GM12875 (cell line): Measurements from ENCODE around the gene LTBR.

Source experiments
- H3K4me3 ChIP-seq: one replicate; pipeline ENCODE4 v1.5.1; 2011; ENCODE audit warnings: low read depth, low read length, control low read depth
- TF ChIP-seq, protein P1 (sequence below): IDR thresholded peaks from 2 replicates; pipeline ENCODE4 v1.5.1; 2011; ENCODE audit warnings: low read depth, mild to moderate bottlenecking, control low read depth, inconsistent platforms, low read length, moderate library complexity, borderline replicate concordance; ENCODE audit not compliant: insufficient read depth

Gene LTBR

DNA sequence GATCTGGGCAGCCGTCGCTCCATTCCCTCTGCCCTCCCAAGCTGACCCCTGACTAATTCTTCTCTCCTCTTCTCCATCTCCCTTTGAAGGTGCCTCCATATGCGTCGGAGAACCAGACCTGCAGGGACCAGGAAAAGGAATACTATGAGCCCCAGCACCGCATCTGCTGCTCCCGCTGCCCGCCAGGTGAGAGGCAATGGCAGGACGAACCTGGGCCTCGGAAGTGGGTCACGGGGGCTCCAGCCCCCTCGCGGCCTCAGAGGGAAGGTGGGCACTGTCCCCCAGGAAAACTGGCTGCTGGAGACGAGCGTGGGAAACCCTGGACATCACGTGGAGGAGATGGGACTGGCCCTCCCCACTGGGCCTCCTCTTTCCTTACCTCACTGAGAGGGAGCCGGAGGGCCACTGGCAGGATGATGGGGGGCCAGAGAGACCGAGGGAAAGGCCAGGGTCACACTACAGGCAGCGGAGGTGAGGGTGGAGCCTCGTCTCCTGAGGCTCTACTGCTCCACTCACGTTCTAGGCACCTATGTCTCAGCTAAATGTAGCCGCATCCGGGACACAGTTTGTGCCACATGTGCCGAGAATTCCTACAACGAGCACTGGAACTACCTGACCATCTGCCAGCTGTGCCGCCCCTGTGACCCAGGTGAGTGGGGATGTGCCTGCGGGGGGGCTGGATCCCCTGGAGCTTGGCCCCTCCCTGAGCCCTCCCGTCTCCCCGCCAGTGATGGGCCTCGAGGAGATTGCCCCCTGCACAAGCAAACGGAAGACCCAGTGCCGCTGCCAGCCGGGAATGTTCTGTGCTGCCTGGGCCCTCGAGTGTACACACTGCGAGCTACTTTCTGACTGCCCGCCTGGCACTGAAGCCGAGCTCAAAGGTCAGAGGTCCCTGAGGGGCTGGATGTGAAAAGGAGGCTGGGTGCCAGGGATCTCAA lies 806 bp downstream of the LTBR start:
- TF ChIP-seq, protein P1, sequence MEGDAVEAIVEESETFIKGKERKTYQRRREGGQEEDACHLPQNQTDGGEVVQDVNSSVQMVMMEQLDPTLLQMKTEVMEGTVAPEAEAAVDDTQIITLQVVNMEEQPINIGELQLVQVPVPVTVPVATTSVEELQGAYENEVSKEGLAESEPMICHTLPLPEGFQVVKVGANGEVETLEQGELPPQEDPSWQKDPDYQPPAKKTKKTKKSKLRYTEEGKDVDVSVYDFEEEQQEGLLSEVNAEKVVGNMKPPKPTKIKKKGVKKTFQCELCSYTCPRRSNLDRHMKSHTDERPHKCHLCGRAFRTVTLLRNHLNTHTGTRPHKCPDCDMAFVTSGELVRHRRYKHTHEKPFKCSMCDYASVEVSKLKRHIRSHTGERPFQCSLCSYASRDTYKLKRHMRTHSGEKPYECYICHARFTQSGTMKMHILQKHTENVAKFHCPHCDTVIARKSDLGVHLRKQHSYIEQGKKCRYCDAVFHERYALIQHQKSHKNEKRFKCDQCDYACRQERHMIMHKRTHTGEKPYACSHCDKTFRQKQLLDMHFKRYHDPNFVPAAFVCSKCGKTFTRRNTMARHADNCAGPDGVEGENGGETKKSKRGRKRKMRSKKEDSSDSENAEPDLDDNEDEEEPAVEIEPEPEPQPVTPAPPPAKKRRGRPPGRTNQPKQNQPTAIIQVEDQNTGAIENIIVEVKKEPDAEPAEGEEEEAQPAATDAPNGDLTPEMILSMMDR = no peak
- no peak overlapping the region for H3K4me3 ChIP-seq

DNA sequence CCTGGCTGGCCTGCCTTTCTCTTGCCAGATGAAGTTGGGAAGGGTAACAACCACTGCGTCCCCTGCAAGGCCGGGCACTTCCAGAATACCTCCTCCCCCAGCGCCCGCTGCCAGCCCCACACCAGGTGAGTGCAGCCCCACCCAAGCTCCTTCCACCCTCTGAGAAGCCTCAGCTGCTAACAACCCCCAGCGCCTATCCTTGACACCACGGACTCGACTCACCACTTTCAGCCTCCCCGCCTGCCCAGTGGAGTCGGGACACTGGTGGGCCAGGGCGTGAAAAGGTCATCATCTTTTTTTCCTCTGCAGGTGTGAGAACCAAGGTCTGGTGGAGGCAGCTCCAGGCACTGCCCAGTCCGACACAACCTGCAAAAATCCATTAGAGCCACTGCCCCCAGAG lies 2.1 kb downstream of the LTBR start:
- TF ChIP-seq, protein P1 = no peak

DNA sequence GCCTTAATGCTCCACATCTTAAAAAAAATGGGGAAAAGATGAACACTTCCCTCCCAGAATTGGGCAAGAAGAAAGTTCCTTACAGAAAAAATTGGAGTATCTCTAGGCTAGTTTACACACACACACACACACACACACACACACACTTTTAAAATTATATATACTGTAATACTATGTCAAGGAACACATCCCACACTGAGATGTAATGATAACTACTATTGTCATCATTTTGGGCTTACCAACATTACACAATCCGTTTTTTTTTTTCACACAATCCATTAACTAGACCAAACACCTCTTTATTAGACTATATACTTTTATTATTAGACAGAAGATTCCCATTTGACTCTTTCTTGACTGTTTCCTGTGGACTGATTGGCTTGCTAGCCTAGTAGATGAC lies 2.5 kb downstream of the LTBR start:
- TF ChIP-seq, protein P1 = no peak

More for the DNA sequence above, 2.1 kb downstream of the LTBR start:
- H3K4me3 ChIP-seq = no peak overlapping the region

DNA sequence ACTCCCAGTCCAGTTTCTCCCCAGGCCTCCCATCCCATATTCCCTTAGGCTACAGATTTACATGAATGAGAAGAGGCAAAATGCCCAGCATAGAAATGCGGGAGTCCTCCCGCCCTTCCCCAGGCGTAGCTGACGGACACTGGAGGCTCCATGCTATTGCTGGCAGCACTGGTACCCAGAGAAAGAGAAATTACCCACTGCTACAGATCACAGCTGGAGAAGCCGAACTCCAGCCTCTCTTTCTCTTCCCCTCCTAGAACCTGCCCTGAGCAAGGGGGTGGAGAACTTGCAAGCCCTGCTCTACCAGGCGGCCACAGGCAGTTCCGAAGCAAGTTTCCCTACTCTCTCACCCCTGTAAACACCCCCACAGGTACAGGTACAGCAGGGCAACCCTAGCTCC lies 3.6 kb downstream of the LTBR start:
- H3K4me3 ChIP-seq = no peak overlapping the region
- TF ChIP-seq, protein P1 = no peak

More for the DNA sequence above, 2.5 kb downstream of the LTBR start:
- no peak overlapping the region for H3K4me3 ChIP-seq

DNA sequence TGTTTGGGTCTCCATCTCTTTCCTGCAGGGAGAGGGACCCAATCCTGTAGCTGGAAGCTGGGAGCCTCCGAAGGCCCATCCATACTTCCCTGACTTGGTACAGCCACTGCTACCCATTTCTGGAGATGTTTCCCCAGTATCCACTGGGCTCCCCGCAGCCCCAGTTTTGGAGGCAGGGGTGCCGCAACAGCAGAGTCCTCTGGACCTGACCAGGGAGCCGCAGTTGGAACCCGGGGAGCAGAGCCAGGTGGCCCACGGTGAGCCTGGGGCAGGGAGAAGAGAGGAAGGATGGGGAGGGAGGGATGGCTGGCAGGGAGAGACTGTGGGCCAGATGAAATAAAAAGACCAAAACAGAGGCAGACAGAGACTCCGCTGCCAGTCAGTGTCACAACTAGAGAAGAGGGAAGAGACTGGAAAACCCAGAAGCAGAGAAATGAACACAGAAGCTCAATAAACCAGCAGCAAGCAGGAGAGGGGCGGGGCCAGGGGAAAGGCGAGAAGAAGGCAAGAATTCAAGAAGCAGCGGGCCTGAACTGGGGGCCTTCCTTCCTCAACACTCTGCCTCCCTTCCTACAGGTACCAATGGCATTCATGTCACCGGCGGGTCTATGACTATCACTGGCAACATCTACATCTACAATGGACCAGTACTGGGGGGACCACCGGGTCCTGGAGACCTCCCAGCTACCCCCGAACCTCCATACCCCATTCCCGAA lies 6.3 kb downstream of the LTBR start:
- H3K4me3 ChIP-seq = no peak overlapping the region
- TF ChIP-seq, protein P1 = no peak

DNA sequence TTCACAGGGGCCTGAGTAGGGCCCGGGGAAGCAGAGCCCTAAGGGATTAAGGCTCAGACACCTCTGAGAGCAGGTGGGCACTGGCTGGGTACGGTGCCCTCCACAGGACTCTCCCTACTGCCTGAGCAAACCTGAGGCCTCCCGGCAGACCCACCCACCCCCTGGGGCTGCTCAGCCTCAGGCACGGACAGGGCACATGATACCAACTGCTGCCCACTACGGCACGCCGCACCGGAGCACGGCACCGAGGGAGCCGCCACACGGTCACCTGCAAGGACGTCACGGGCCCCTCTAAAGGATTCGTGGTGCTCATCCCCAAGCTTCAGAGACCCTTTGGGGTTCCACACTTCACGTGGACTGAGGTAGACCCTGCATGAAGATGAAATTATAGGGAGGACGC lies 7.1 kb downstream of the LTBR start:
- H3K4me3 ChIP-seq = no peak overlapping the region
- TF ChIP-seq, protein P1 = no peak
